Subcutaneous abdominal adipose tissue (tissue), 5 donors: Measurements from ENCODE around the gene CTNNBIP1.

Source experiments
- H3K27ac ChIP-seq: one replicate; pipeline ENCODE4 v1.7.0; 2013; ENCODE audit warnings: low read depth, mild to moderate bottlenecking, inconsistent platforms, low read length, moderate library complexity
- H3K27me3 ChIP-seq, 5 donors: one replicate each; pipeline ENCODE4 v1.7.0; 2013; ENCODE audit warnings: low read length in 5 of 5, inconsistent platforms in 1 of 5; ENCODE audit not compliant: control insufficient read depth in 5 of 5, insufficient read depth in 4 of 5
- H3K36me3 ChIP-seq, 5 donors: one replicate each; pipeline ENCODE4 v1.7.0; 2013; ENCODE audit warnings: low read length in 5 of 5; ENCODE audit not compliant: control insufficient read depth in 5 of 5, insufficient read depth in 5 of 5
- H3K4me1 ChIP-seq, 5 donors: one replicate each; pipeline ENCODE4 v1.7.0; 2013; ENCODE audit warnings: low read length in 5 of 5, mild to moderate bottlenecking in 3 of 5, moderate library complexity in 1 of 5; ENCODE audit not compliant: control insufficient read depth in 5 of 5, insufficient read depth in 5 of 5
- H3K4me3 ChIP-seq, 5 donors: one replicate each; pipeline ENCODE4 v1.7.0; 2013; ENCODE audit warnings: low read length in 5 of 5, low read depth in 1 of 5
- H3K9ac ChIP-seq, 5 donors: one replicate each; pipeline ENCODE4 v1.7.0; 2013; ENCODE audit warnings: low read length in 5 of 5, mild to moderate bottlenecking in 4 of 5, moderate library complexity in 3 of 5
- H3K9me3 ChIP-seq, 5 donors: one replicate each; pipeline ENCODE4 v1.7.0; 2013; ENCODE audit warnings: low read length in 5 of 5; ENCODE audit not compliant: control insufficient read depth in 5 of 5
- donor health status: healthy.
- donor health status: healthy.
- donor health status: healthy.
- donor health status: healthy.
- donor health status: healthy.

Gene CTNNBIP1

DNA sequence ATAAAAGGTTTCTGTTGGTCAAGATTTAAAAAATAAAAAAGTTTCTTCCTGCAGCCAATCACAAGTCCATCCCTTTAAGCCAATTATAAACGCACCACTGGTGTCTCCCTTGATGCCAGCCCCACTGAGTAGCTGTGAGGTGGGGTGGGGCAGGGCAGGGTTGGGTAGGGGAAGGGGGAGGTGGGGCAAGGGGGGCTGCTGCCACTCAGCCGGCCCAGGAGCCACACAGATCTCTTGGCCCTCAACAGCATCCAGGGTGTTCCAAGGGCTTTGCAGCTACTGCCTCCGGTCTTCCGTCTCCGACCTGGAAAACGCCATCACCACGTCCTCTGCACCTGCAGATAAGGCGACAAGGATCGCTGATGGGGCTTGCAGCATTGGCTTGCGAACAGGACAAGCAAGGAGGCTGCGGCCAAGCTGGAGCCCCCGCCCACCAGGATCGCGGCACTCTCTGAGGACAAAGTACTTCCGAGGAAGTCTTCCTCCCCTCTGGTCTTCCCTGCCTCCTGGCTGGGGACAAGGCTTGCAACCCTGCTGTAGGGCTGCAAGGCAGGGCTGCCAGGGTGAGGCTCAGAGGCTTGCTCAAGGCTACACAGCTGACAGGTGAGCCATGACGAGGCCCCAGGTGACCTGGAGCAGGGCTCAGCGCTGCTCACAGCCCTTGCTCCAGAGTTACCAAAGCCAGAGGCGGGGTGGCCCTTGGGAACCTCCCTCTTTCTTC, 59.5 kb downstream of the CTNNBIP1 start:
- H3K27me3 ChIP-seq = no peaks in the 10 kb centered on the region
- no peak overlapping the region for H3K27ac ChIP-seq
- no peak overlapping the region for H3K4me3 ChIP-seq
- H3K9ac ChIP-seq = no peak overlapping the region
- H3K9me3 ChIP-seq = peaks cover 0 to 4% (median 0%) of the 10 kb centered on the region in 5 donors
- peaks cover 3 to 50% (median 18%) of the 10 kb centered on the region in 5 donors for H3K36me3 ChIP-seq
- peaks cover 0 to 11% (median 7%) of the 10 kb centered on the region in 5 donors for H3K4me1 ChIP-seq

DNA sequence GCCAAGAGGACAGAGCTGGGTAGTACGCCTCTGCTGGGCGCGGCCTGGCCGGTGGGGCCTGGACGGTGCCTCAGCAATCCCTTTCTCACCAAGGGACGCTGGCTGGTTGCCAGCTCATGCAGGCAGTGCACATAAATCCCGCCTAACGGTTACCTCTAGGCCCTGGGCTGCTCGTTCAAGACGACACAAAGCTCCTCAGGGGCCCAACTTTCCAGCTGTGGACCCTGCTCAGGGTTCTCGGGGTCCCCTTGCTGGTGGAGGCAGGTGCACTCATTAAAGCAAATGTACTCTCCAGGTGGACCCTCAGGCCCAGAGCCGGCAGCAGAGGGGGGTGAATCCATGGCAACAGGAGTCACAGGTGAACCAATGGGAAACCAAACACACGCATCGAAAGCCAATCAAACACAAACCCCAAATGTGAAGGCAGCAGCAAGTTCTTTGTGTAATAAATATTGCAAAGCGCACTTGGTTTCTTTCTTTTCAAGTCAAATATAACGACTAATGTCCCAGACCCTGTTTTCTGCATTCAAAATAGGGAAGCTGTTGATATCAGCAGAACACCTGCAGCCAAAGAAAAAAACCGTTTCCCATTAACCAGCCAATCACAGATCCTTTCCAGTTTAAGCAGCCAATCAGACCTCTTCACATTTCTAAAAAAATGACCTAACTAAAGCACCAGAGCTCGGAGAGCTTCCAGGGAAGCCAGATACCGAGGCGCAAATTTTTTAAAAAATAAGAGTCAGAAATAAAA, 60.2 kb downstream of the CTNNBIP1 start:
- no peaks in the 10 kb centered on the region for H3K27me3 ChIP-seq
- H3K9ac ChIP-seq = no peak overlapping the region
- H3K4me3 ChIP-seq = no peak overlapping the region
- H3K36me3 ChIP-seq = peaks cover 0 to 50% (median 18%) of the 10 kb centered on the region in 5 donors
- peaks cover 0 to 14% (median 7%) of the 10 kb centered on the region in 5 donors for H3K4me1 ChIP-seq
- peaks cover 0 to 4% (median 0%) of the 10 kb centered on the region in 5 donors for H3K9me3 ChIP-seq
- no peak overlapping the region for H3K27ac ChIP-seq

GRCh38 chr1:9848022-9848421, 62.0 kb downstream of the CTNNBIP1 start:
- H3K4me3 ChIP-seq = no peak overlapping the region
- H3K9me3 ChIP-seq = no peaks in the 10 kb centered on the region
- peaks cover 0 to 42% (median 17%) of the 10 kb centered on the region in 5 donors for H3K36me3 ChIP-seq
- H3K9ac ChIP-seq = no peak overlapping the region
- H3K4me1 ChIP-seq = peaks cover 0 to 30% (median 14%) of the 10 kb centered on the region in 5 donors
- peaks cover 0 to 3% (median 0%) of the 10 kb centered on the region in 5 donors for H3K27me3 ChIP-seq
- H3K27ac ChIP-seq = no peak overlapping the region

DNA sequence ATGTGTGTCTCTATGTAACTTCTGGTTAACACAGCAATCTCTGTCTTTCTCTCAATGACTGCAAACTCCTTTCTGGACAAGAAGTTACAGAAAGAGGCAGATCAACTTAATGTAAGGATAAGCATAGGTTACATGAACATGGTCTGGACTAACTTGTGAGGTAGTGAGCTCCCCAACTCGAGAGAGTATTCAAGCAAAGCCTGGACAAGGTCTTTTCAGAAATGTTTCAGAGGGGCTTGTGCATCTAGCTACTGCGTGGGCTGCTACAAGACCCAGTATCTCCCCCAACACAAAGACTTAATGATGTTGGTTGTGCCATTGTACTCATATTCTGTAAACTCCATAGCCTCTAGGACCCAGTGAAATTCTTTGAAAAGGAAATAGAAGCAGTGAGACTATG, 62.8 kb downstream of the CTNNBIP1 start:
- Histone ChIP-seq H3K4me1 (peaks cover 0 to 38% (median 19%) of the 10 kb centered on the region in 5 donors), H3K27ac (no peak overlapping the region), H3K4me3 (no peak overlapping the region), H3K9me3 (no peaks in the 10 kb centered on the region), H3K27me3 (peaks cover 0 to 4% (median 0%) of the 10 kb centered on the region in 5 donors), H3K9ac (no peak overlapping the region), H3K36me3 (peaks cover 0 to 35% (median 17%) of the 10 kb centered on the region in 5 donors)

GRCh38 chr1:9846611-9847171, 63.4 kb downstream of the CTNNBIP1 start:
- no peak overlapping the region for H3K4me3 ChIP-seq
- peaks cover 0 to 2% (median 0%) of the 10 kb centered on the region in 5 donors for H3K9me3 ChIP-seq
- peaks cover 0 to 7% (median 0%) of the 10 kb centered on the region in 5 donors for H3K27me3 ChIP-seq
- peaks cover 0 to 41% (median 19%) of the 10 kb centered on the region in 5 donors for H3K4me1 ChIP-seq
- no peak overlapping the region for H3K27ac ChIP-seq
- no peak overlapping the region for H3K9ac ChIP-seq
- peaks cover 0 to 30% (median 17%) of the 10 kb centered on the region in 5 donors for H3K36me3 ChIP-seq

GRCh38 chr1:9845914-9846313, 64.2 kb downstream of the CTNNBIP1 start:
- H3K9ac ChIP-seq = no peak overlapping the region
- no peak overlapping the region for H3K4me3 ChIP-seq
- H3K9me3 ChIP-seq = peaks cover 0 to 7% (median 3%) of the 10 kb centered on the region in 5 donors
- H3K36me3 ChIP-seq = peaks cover 0 to 26% (median 17%) of the 10 kb centered on the region in 5 donors
- no peak overlapping the region for H3K27ac ChIP-seq
- H3K27me3 ChIP-seq = peaks cover 0 to 7% (median 0%) of the 10 kb centered on the region in 5 donors
- H3K4me1 ChIP-seq = peaks cover 0 to 41% (median 19%) of the 10 kb centered on the region in 5 donors

GRCh38 chr1:9844756-9845155, 65.3 kb downstream of the CTNNBIP1 start:
- Histone ChIP-seq H3K9me3 (peaks cover 0 to 7% (median 3%) of the 10 kb centered on the region in 5 donors), H3K27ac (no peak overlapping the region), H3K36me3 (peaks cover 0 to 19% (median 12%) of the 10 kb centered on the region in 5 donors), H3K4me3 (no peak overlapping the region), H3K9ac (no peak overlapping the region), H3K4me1 (peaks cover 0 to 41% (median 19%) of the 10 kb centered on the region in 5 donors), H3K27me3 (peaks cover 0 to 7% (median 0%) of the 10 kb centered on the region in 5 donors)

GRCh38 chr1:9844106-9844505, 66.0 kb downstream of the CTNNBIP1 start:
- Histone ChIP-seq H3K9me3 (peaks cover 0 to 7% (median 3%) of the 10 kb centered on the region in 5 donors), H3K9ac (peak overlapping the region in 1 of 5 donors; percentile 10), H3K4me3 (no peak overlapping the region), H3K27ac (no peak overlapping the region), H3K36me3 (peaks cover 0 to 12% (median 6%) of the 10 kb centered on the region in 5 donors), H3K27me3 (peaks cover 0 to 7% (median 0%) of the 10 kb centered on the region in 5 donors), H3K4me1 (peaks cover 0 to 41% (median 19%) of the 10 kb centered on the region in 5 donors)

DNA sequence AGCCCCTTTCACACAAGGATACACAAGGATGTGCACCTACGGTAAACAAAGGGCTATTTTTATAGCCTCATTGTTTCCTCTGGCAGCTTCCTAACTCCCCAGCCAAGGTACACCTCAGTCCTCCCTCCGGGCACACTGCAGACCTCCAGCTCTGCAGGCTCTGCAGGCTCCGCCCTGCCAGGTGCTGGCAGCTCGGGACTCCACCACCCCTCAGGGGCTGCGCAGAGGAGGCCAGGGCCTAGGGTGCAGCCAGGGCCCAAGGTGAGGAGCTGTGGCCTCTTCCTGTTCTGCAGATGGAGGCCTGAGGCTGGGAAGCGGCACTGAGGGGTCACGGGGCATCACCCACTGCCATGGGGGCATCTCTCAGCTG, 66.5 kb downstream of the CTNNBIP1 start:
- Histone ChIP-seq H3K4me1 (peaks cover 0 to 41% (median 19%) of the 10 kb centered on the region in 5 donors), H3K9ac (peak overlapping the region in 1 of 5 donors; percentile 10), H3K4me3 (peak overlapping the region in 2 of 5 donors; percentile 17 to 28), H3K9me3 (peaks cover 0 to 7% (median 3%) of the 10 kb centered on the region in 5 donors), H3K27ac (no peak overlapping the region), H3K36me3 (peaks cover 0 to 8% (median 3%) of the 10 kb centered on the region in 5 donors), H3K27me3 (peaks cover 0 to 7% (median 0%) of the 10 kb centered on the region in 5 donors)
